Skeletal muscle cell (primary cell): Measurements from ENCODE around the gene CCR6.

Source experiments
- DNase-seq: peaks from one replicate; pipeline ENCODE4 v3.0.0-alpha.2; 2010; ENCODE audit warnings: low read depth
- H3K4me3 ChIP-seq: 2 replicates; pipeline ENCODE4 v1.5.1; 2011; ENCODE audit warnings: low read depth, mild to moderate bottlenecking, control low read depth, low read length, moderate library complexity

The CCR6 gene

DNA sequence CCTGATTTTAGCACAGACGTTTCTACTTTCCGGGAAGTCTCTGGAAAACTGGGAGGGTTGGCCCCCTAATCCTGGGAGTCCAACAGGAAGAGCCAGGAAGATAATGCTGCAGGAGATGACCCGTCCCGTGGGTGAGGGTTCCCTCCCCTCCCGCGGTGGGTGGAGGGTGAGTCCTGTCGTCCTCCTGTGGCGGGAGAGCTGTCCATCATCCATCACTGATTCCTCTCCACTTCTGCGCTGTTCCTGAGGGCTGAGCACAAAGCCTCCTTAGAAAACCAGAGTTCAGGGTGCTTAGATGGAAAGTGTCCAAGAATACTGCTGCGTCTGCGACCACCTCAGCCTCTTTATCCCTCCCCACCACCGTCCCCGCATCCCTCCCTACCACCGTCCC lies 6.1 kb upstream of the CCR6 start:
- no peak for DNase-seq
- H3K4me3 ChIP-seq, result no peak overlapping the region

DNA sequence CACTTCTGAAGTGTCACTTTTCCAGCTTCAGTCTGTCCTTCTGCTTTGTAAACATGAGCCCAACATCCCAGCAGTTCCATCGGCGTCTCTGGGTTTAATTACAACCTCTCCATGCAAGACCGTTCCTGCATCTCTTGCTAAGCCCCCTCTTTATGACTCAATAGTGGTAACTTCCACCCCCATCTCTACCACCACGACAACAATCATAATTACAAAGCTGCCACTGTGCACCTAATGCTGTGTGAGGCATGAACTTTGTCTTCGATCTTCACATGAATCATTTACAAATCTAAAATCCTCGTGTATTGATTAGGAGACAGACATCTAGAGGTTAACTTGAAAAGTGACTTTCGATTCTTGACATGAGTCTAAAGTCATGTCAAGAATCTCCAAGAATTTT lies 4.9 kb upstream of the CCR6 start:
- H3K4me3 ChIP-seq, result no peak overlapping the region
- no peak for DNase-seq

- DNase-seq, result no peak
- no peak overlapping the region for H3K4me3 ChIP-seq
Measured at GRCh38 chr6:167118839-167119238, 4.1 kb upstream of the CCR6 start.

DNA sequence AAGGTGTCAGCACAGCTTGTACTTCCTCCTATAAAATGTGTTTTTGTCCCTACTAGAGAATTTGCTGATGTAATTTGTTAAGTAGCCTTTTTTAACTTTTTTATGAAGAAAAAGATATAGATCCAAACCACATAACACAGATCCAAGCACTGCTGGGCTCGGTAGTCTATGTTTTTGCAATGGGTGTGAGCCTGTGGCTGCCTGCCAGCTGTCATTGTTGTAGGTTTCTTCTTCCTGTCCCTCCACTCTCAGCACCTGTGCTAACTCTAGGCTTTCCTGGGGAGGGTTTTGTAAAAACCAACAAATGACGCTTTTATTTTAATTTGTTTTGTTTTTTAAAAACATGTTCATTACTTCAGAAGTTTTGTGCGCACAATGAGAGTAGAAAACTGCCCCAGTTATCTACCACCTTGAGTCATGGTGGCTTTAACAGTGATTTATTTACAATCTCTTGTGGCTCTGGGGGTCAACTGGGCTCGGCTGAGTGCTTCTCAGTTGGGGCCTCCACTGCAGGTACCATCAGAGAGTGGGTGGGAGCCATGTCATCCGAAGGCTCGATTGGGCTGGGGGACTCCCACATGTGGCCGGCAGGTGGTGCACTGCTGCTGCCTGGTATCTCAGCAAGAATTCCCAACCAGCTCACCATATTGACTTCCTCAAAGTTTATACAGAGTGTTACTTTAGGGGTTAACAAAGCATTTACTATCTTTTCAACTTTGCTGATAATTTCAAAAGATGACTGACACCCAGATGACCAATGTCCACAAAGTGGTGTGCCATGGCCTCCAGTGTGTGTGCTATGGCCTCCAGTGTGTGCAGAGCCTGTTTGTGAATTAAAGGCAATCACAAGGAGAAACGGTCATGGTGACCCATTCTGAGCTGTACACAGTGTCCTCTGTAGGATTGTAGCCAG lies 3.0 kb upstream of the CCR6 start:
- no peak for DNase-seq
- H3K4me3 ChIP-seq, result no peak overlapping the region

DNA sequence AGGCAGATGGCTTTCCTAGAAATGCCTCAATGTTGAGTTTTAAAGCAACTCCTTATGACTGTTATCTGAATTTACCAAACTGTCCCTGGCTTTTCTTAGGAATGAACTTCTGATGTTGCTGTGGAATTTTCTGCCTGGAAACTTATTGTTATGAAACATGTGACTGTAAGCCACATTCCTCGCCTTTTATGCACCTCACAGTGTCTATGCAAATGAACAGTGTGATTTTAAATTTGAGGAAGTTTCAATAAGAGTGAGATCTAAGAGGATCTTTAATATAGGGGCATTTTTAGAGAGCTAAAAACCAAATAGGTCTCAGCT lies 2.4 kb upstream of the CCR6 start:
- H3K4me3 ChIP-seq, result no peak overlapping the region
- no peak for DNase-seq

DNA sequence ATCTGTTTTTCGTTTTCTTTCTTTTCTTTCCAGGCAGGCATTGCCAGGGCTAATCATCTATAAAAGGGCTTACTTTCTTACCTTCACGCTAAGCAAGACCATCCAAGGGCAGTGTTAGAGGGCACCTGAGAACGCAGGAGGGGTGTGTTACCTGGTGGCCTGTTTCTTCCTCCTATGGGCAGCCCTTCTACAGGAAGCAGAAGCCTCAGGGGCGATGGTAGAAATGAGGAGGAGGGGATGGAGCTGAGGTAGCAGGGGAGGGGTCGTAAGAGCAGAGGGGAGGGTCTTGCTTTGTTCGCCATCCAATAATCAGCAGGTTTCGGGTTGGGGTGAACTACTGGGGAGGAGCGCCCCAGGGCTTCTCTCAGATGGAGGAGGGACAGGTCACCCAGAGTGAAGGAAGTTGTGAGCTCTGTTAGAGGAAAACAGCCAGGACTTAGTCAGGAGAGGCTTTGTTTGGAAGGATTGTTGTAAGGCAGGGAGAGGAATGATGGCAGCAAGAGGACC lies 1.5 kb upstream of the CCR6 start:
- no peak overlapping the region for H3K4me3 ChIP-seq
- DNase-seq, result no peak

- no peak overlapping the region for H3K4me3 ChIP-seq
- DNase-seq, result no peak
Measured at GRCh38 chr6:167122041-167122826, 662 bp upstream of the CCR6 start.

GRCh38 chr6:167124753-167125152 lies 1.9 kb downstream of the CCR6 start:
- DNase-seq, result no peak
- H3K4me3 ChIP-seq, result no peak overlapping the region

- no peak overlapping the region for H3K4me3 ChIP-seq
- no peak for DNase-seq
Measured at GRCh38 chr6:167125410-167125809, 2.5 kb downstream of the CCR6 start.

- no peak overlapping the region for H3K4me3 ChIP-seq
- DNase-seq, result no peak
Measured at GRCh38 chr6:167125855-167126349, 3.0 kb downstream of the CCR6 start.

DNA sequence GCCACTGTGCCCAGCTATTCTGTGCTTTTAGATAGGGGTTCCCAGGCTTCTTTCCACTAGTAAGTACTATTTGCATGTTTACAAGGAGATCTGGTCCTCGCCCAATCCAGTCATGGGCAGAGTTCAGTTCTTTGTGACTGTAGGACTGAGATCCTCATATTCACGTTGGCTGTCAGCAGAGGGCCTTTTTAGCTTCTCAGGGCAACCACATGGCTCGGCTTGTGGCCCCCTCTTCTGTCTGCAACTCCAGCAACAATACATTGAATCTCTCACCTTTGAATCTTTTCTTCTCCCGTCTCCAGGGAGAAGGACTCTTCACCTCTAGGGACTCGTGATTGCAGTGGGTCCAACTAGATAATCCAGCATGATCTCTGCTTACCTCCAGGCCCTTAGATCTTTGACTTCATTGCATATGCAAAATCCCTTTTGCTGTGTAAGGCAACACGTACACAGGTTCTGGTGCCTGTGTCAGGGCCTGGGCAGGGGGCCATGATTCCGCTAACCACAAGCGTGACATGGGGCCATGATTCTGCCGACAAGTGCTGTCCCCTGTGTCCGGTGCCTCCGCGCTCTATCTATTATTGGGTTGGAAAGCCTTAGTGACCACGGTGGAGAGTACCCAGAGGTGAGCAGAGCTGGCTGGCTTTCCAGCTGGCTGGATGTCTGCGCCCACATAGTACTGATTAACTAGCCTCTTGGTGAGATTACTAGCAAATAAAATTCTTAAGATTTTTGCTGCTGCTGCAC lies 5.1 kb downstream of the CCR6 start:
- DNase-seq, result no peak
- no peak overlapping the region for H3K4me3 ChIP-seq

DNA sequence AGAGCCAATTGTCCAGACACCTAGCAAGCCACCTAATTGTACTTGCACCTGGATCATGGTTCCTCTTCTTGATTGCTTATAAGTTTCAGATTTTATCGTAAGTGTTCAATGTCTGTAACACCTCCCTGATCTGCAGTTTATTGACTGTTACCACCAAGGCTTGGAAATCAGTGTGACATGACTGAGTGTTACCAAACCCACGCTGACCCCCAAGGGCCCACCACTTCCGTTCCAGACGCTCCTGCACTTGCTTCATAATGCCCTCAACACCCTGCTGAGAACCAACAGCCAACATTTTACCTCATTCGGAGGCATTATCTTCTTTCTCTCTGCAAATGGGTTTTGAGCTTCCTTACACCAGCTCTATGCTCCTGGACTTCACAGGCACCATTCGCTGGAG lies 6.3 kb downstream of the CCR6 start:
- DNase-seq, result no peak
- H3K4me3 ChIP-seq, result no peak overlapping the region

DNA sequence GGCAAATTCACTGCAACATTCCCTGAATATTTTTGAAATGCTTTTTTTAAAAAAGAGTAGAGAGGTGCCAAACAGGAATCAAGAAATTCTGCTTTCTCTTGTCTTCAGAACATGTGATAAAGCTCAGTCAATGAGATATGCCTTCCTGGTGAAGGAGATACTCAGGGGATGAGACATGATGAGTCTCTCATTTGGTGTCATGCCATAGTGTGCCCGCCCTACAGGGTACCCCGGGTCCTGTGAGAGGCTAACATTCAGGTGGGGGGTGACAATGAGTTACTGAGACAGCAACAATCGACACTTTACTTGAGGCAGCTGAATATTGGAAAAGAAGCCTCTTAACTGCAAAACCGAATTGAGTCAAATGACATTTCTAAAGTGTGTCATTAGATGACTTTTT lies 6.7 kb downstream of the CCR6 start:
- H3K4me3 ChIP-seq, result no peak overlapping the region
- no peak for DNase-seq

GRCh38 chr6:167130008-167130677 lies 7.2 kb downstream of the CCR6 start:
- no peak for DNase-seq
- H3K4me3 ChIP-seq, result no peak overlapping the region

GRCh38 chr6:167130712-167131684 lies 8.1 kb downstream of the CCR6 start:
- no peak for DNase-seq
- no peak overlapping the region for H3K4me3 ChIP-seq

GRCh38 chr6:167134448-167135328 lies 11.8 kb downstream of the CCR6 start:
- no peak overlapping the region for H3K4me3 ChIP-seq
- DNase-seq, result no peak

- DNase-seq, result no peak
- H3K4me3 ChIP-seq, result no peak overlapping the region
Measured at GRCh38 chr6:167136376-167136775, 13.5 kb downstream of the CCR6 start.
